Spleen (tissue), 7 donors: ENCODE results near the gene ELF4.

ENCODE experiments used
- POLR2A ChIP-seq, 3 donors: fragments of 450-650 bp; IDR thresholded peaks; one replicate each; pipeline ENCODE4 v1.5.1; 2017; ENCODE audit warnings: antibody characterized with exemption in 3 of 3, mild to moderate bottlenecking in 1 of 3
- POLR2AphosphoS5 ChIP-seq, 3 donors: sonication (generic); formaldehyde crosslinking; IDR thresholded peaks; one replicate each; pipeline ENCODE4 v1.5.1; 2017; ENCODE audit warnings: antibody characterized with exemption in 3 of 3
- TF ChIP-seq, protein P1 (sequence below), 11 experiments: fragments of 200-600 bp in 7 of 11; fragments of 450-650 bp in 4 of 11; sonication (generic) in 4 of 11; IDR thresholded peaks in 8 of 11; conservative IDR thresholded peaks in 3 of 11; 1 replicate in 7 of 11; 2 replicates in 4 of 11; pipeline versions ENCODE4 v1.4.0 to v1.8.0; 2016 to 2021; ENCODE audit warnings: antibody characterized with exemption in 11 of 11, inconsistent platforms in 4 of 11, mild to moderate bottlenecking in 1 of 11
- donor health status: DM: no; HTN: no; CAD: no; lungs with moderate emphysema.
- donor health status: DM: no; HTN: no; CAD: no.
- donor health status: DM: no; HTN: no; CAD: no.

DNA sequence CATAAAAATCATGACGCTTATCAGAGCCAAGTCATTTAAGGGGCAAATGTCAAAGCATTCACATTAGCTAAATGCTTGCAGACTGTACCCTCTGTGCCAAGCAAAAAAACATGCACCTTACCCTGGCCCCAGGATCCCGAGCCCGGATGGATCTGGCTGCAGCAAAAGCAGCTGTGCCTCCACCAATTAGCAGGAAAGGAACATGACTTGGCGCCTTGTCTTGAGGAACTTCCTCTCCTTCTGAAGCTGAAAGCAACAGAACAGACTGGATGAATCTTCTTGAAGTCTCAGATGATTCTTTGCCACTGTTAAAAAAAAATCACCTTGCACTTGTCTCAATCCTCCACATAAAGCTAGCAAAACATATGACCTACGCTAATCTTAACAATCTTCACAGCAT, 37.3 kb upstream of the ELF4 start:
- TF ChIP-seq, protein P1, sequence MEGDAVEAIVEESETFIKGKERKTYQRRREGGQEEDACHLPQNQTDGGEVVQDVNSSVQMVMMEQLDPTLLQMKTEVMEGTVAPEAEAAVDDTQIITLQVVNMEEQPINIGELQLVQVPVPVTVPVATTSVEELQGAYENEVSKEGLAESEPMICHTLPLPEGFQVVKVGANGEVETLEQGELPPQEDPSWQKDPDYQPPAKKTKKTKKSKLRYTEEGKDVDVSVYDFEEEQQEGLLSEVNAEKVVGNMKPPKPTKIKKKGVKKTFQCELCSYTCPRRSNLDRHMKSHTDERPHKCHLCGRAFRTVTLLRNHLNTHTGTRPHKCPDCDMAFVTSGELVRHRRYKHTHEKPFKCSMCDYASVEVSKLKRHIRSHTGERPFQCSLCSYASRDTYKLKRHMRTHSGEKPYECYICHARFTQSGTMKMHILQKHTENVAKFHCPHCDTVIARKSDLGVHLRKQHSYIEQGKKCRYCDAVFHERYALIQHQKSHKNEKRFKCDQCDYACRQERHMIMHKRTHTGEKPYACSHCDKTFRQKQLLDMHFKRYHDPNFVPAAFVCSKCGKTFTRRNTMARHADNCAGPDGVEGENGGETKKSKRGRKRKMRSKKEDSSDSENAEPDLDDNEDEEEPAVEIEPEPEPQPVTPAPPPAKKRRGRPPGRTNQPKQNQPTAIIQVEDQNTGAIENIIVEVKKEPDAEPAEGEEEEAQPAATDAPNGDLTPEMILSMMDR (IDR thresholded peaks at IDR 0.05 in 8 of 11, conservative IDR thresholded peaks at IDR 0.05 in 3 of 11) = no peak
- TF ChIP-seq POLR2A (IDR thresholded peaks at IDR 0.05) (no peak), POLR2AphosphoS5 (IDR thresholded peaks at IDR 0.05) (no peak)
